A549 (cell line): ENCODE data around the gene KRT40. TPM values are rescaled to one million over a fixed set of nuclear protein-coding genes. Genes with fewer than 3 reads are reported as not detected.

ENCODE experiments used
- ATAC-seq, 2 experiments: fragments of 200-7000 bp in 1 of 2; fragments of >200 bp in 1 of 2; cut with Nextera tagmentation in 1 of 2; cut with Tn5 transposase in 1 of 2; 3 replicates each; pipeline versions ENCODE4 v1.8.0 to v1.9.1; 2018 to 2020; ENCODE audit warnings: mild to moderate bottlenecking in 1 of 2, moderate library complexity in 1 of 2
- CTCF ChIA-PET: fragments of 300-600 bp; sonication (Branson Sonifier 250); formaldehyde crosslinking; extraction: SDS; loops from one replicate; lab custom pipeline; 2021; ENCODE audit warnings: antibody characterized with exemption, inconsistent platforms; lab: Yijun Ruan, JAX
- POLR2A ChIA-PET: fragments of 350-600 bp; formaldehyde crosslinking; extraction: SDS; loops from one replicate; lab custom pipeline; 2021; ENCODE audit warnings: antibody characterized with exemption, inconsistent platforms; lab: Yijun Ruan, JAX
- DNase-seq, 2 experiments: peaks; one replicate each; pipeline versions ENCODE4 v3.0.0 to v3.0.0-alpha.2; 2011 to 2016; ENCODE audit warnings: low read depth in 1 of 2, low spot score in 1 of 2
- FAIRE-seq: peaks from 2 replicates; lab custom pipeline; 2011; peaks lifted over from hg19 to GRCh38; lab: Jason Lieb, UNC
- H3K27ac ChIP-seq, 2 experiments: fragments of >200 bp; sonication (Bioruptor Twin); formaldehyde crosslinking; 3 replicates each; pipeline ENCODE4 v1.5.1; 2016 to 2017
- H3K4me1 ChIP-seq: fragments of >200 bp; sonication (Bioruptor Twin); formaldehyde crosslinking; 3 replicates; pipeline ENCODE4 v1.6.1; 2016
- H3K4me2 ChIP-seq: fragments of >200 bp; sonication (Bioruptor Twin); formaldehyde crosslinking; 3 replicates; pipeline ENCODE4 v1.6.1; 2016
- H3K4me3 ChIP-seq: fragments of >200 bp; sonication (Bioruptor Twin); formaldehyde crosslinking; 3 replicates; pipeline ENCODE4 v1.5.1; 2016
- H3K9me3 ChIP-seq: fragments of >200 bp; sonication (Bioruptor Twin); formaldehyde crosslinking; 3 replicates; pipeline ENCODE4 v1.6.1; 2016
- CBX8 ChIP-seq: fragments of 200-600 bp; sonication (generic); IDR thresholded peaks from 2 replicates; pipeline ENCODE4 v1.6.1; 2016
- CHD4 ChIP-seq: fragments of 200-600 bp; sonication (generic); IDR thresholded peaks from 2 replicates; pipeline ENCODE4 v1.6.1; 2016; ENCODE audit warnings: antibody characterized with exemption, mild to moderate bottlenecking, borderline replicate concordance
- E2F6 ChIP-seq: IDR thresholded peaks from 2 replicates; pipeline ENCODE4 v1.6.1; 2012; ENCODE audit warnings: low read depth, borderline replicate concordance
- EP300 ChIP-seq, 2 experiments: fragments of >200 bp; sonication (Bioruptor Twin); formaldehyde crosslinking; IDR thresholded peaks; 2 replicates in 1 of 2; 3 replicates in 1 of 2; pipeline ENCODE4 v1.6.1; 2016 to 2017
- FOSB ChIP-seq: fragments of 250-450 bp; sonication (Bioruptor Pico); IDR thresholded peaks from 2 replicates; pipeline ENCODE4 v1.5.0; 2020; ENCODE audit warnings: mild to moderate bottlenecking, moderate library complexity
- GATA3 ChIP-seq: IDR thresholded peaks from 2 replicates; pipeline ENCODE4 v1.6.1; 2012; ENCODE audit warnings: borderline replicate concordance
- HES2 ChIP-seq: fragments of >200 bp; sonication (Bioruptor Twin); formaldehyde crosslinking; IDR thresholded peaks from 2 replicates; pipeline ENCODE4 v1.6.1; 2016
- HOXA7 ChIP-seq: fragments of 250-450 bp; sonication (Bioruptor Pico); IDR thresholded peaks from 2 replicates; pipeline ENCODE4 v1.5.0; 2020; ENCODE audit warnings: mild to moderate bottlenecking, moderate library complexity
- NPAS2 ChIP-seq: fragments of 250-450 bp; sonication (Bioruptor Pico); IDR thresholded peaks from 2 replicates; pipeline ENCODE4 v1.8.0; 2022; ENCODE audit warnings: mild to moderate bottlenecking, moderate library complexity, borderline replicate concordance
- NR3C1 ChIP-seq: fragments of >200 bp; sonication (Bioruptor Twin); formaldehyde crosslinking; IDR thresholded peaks from 3 replicates; pipeline ENCODE4 v1.6.1; 2017
- PBX3 ChIP-seq: IDR thresholded peaks from 2 replicates; pipeline ENCODE4 v1.6.1; 2012
- POLR2AphosphoS2 ChIP-seq: conservative IDR thresholded peaks from 2 replicates; pipeline ENCODE4 v1.6.1; 2012; ENCODE audit warnings: low read length, improper control_type of control experiment, inconsistent platforms
- RARB ChIP-seq: fragments of 250-450 bp; sonication (Bioruptor Pico); IDR thresholded peaks from 2 replicates; pipeline ENCODE4 v1.8.0; 2021; ENCODE audit warnings: mild to moderate bottlenecking, moderate library complexity
- RCOR1 ChIP-seq: fragments of 150-350 bp; IDR thresholded peaks from 2 replicates; pipeline ENCODE4 v1.6.1; 2014; ENCODE audit warnings: antibody characterized with exemption, low read length, low read depth
- REST ChIP-seq: fragments of 200-600 bp; sonication (generic); IDR thresholded peaks from 2 replicates; pipeline ENCODE4 v1.6.1; 2016; ENCODE audit warnings: antibody characterized with exemption, mild to moderate bottlenecking, moderate library complexity
- SMC3 ChIP-seq: fragments of >200 bp; sonication (Bioruptor Twin); formaldehyde crosslinking; IDR thresholded peaks from 3 replicates; pipeline ENCODE4 v1.6.1; 2018; ENCODE audit warnings: inconsistent platforms
- TFCP2L1 ChIP-seq: fragments of 250-450 bp; sonication (Bioruptor Pico); IDR thresholded peaks from 2 replicates; pipeline ENCODE4 v1.5.0; 2021; ENCODE audit warnings: mild to moderate bottlenecking
- USF2 ChIP-seq: fragments of 450-650 bp; IDR thresholded peaks from 2 replicates; pipeline ENCODE4 v1.6.1; 2014; ENCODE audit warnings: antibody characterized with exemption
- ZFP36 ChIP-seq: fragments of 450-650 bp; IDR thresholded peaks from 2 replicates; pipeline ENCODE4 v1.6.1; 2014; ENCODE audit warnings: borderline replicate concordance; ENCODE audit not compliant: partially characterized antibody
- WGBS: methylation state at CpG from one replicate; pipeline ENCODE4 v1.1.6; 2017; ENCODE audit errors: missing lambda C conversion rate; 5-methylcytosine and 5-hydroxymethylcytosine counted together
- polyA plus RNA-seq, 4 experiments: library from polyadenylated mRNA; depleted of rRNA in 3 of 4; stranded (reverse); fragments of >200 nt; fragmentation: RNase III in 1 of 4; extraction: RNeasy Plus Mini Kit Qiagen cat#74134 plus additional on column Dnase treatment in 1 of 4; gene quantifications; 2 replicates in 3 of 4; 3 replicates in 1 of 4; pipeline ENCODE4 v1.2.3, GENCODE V29; 2011 to 2017

KRT40 gene
- polyA plus RNA-seq, 2 of the 4 experiments (the other 2 are of a cell fraction): not detected

- TF ChIP-seq HES2: no peak
- TF ChIP-seq FOSB: no peak
- TF ChIP-seq HOXA7 (CRISPR knock-in tag): no peak
- TF ChIP-seq EP300 (IDR thresholded peaks at IDR 0.05): no peak
- TF ChIP-seq GATA3: no peak
- TF ChIP-seq SMC3: no peak
- no peak for TF ChIP-seq RARB
- TF ChIP-seq USF2: no peak
- TF ChIP-seq E2F6: no peak
- TF ChIP-seq TFCP2L1: no peak
- TF ChIP-seq POLR2AphosphoS2: no peak
- TF ChIP-seq CHD4: no peak
- no peak for TF ChIP-seq NPAS2
- TF ChIP-seq ZFP36: no peak
- TF ChIP-seq NR3C1: no peak
- no peak for TF ChIP-seq CBX8
- TF ChIP-seq PBX3: no peak
- TF ChIP-seq REST: no peak
- Histone ChIP-seq H3K4me1 (no peaks in the 10 kb centered on the region), H3K27ac (no peak overlapping the region), H3K4me3 (no peak overlapping the region), H3K9me3 (no peaks in the 10 kb centered on the region), H3K4me2 (no peak overlapping the region)
- WGBS: 85% methylated on average over 19 of the region's 19 CpGs
- FAIRE-seq (no peak), DNase-seq (no peak), ATAC-seq (no peak)
- CTCF ChIA-PET: interaction anchor here (0.8 to 1.3 kb wide), 4 partner anchors 12 to 388 kb away, joined by 3 read pairs; no protein-coding TSS in a partner anchor
- POLR2A ChIA-PET: no interaction called here
These were observed 47.6 kb downstream of the KRT40 start for GRCh38 chr17:40936437-40936971.

- CTCF ChIA-PET: interaction anchor here (0.8 to 1.3 kb wide), 3 partner anchors 48 to 389 kb away, joined by 3 read pairs; no protein-coding TSS in a partner anchor
- FAIRE-seq (no peak), DNase-seq (no peak), ATAC-seq (no peak)
- POLR2A ChIA-PET: no interaction called here
- no peak overlapping the region for H3K27ac ChIP-seq
- H3K4me1 ChIP-seq: no peaks in the 10 kb centered on the region
- H3K4me2 ChIP-seq: no peak overlapping the region
- WGBS: 54% methylated on average over 3 of the region's 3 CpGs
- TF ChIP-seq NR3C1: no peak
- no peak for TF ChIP-seq RCOR1
- no peak for TF ChIP-seq USF2
- H3K9me3 ChIP-seq: no peaks in the 10 kb centered on the region
- H3K4me3 ChIP-seq: no peak overlapping the region
These were observed 48.5 kb downstream of the KRT40 start for GRCh38 chr17:40935624-40936023.
